T-cell (primary cell): Measurements from ENCODE around the gene TP53AIP1. TPM values are rescaled to one million over a fixed set of nuclear protein-coding genes. Genes with fewer than 3 reads are reported as not detected.

Source experiments
- ATAC-seq, 4 experiments: fragments of 200-7000 bp in 3 of 4; fragments of 150-1000 bp in 1 of 4; cut with Tn5 transposase; replicated peaks in 1 of 4; 1 replicate in 3 of 4; 2 replicates in 1 of 4; pipeline ENCODE4 v1.10.0; 2021; ENCODE audit warnings: moderate library complexity in 3 of 4, mild to moderate bottlenecking in 2 of 4, moderate number of reproducible peaks in 1 of 4
- CTCF ChIA-PET, 2 donors: fragments of 300-600 bp; sonication (Branson Sonifier 250); formaldehyde crosslinking; loops; one replicate each; lab custom pipeline; 2022; ENCODE audit warnings: antibody characterized with exemption in 2 of 2; lab: Charles Lee
- POLR2A ChIA-PET, 2 donors: fragments of 300-600 bp; sonication (Branson Sonifier 250); formaldehyde crosslinking; loops; one replicate each; lab custom pipeline; 2022; ENCODE audit warnings: antibody characterized with exemption in 2 of 2; lab: Charles Lee
- DNase-seq, 35 experiments: peaks; one replicate each; pipeline versions ENCODE4 v3.0.0 to v3.0.0-alpha.2; 2013 to 2023
- H3K27ac ChIP-seq: one replicate; pipeline ENCODE4 v1.5.1; 2013; ENCODE audit warnings: low read length
- H3K27me3 ChIP-seq, 2 experiments: replicated peaks in 1 of 2; 1 replicate in 1 of 2; 2 replicates in 1 of 2; pipeline versions ENCODE4 v1.6.1 to v1.7.0; 2013; ENCODE audit warnings: low read length in 1 of 2, mixed read lengths in 1 of 2; ENCODE audit not compliant: control insufficient read depth in 2 of 2, insufficient read depth in 2 of 2; ENCODE audit errors: extremely low read depth in 1 of 2
- H3K36me3 ChIP-seq, 2 donors: 1 replicate in 1 of 2; 2 replicates in 1 of 2; pipeline versions ENCODE4 v1.6.1 to v1.7.0; 2013; ENCODE audit warnings: low read length in 1 of 2; ENCODE audit not compliant: control insufficient read depth in 2 of 2, insufficient read depth in 1 of 2; ENCODE audit errors: extremely low read depth in 1 of 2
- H3K4me1 ChIP-seq, 2 experiments: 1 replicate in 1 of 2; 2 replicates in 1 of 2; pipeline versions ENCODE4 v1.6.1 to v1.7.0; 2013; ENCODE audit warnings: low read length in 2 of 2, mixed read lengths in 1 of 2; ENCODE audit not compliant: insufficient read depth in 2 of 2, control insufficient read depth in 1 of 2; ENCODE audit errors: extremely low read depth in 1 of 2
- H3K4me3 ChIP-seq, 2 donors: 1 replicate in 1 of 2; 2 replicates in 1 of 2; pipeline versions ENCODE4 v1.5.1 to v1.7.0; 2013; ENCODE audit warnings: mild to moderate bottlenecking in 2 of 2, low read length in 1 of 2, moderate library complexity in 1 of 2; ENCODE audit not compliant: control insufficient read depth in 1 of 2; ENCODE audit errors: extremely low read depth in 1 of 2
- H3K9me3 ChIP-seq: 2 replicates; pipeline ENCODE4 v1.7.0; 2013
- H3K27ac Mint-ChIP-seq, 2 donors: one replicate each; pipeline ENCODE4 v1.8.0; 2020 to 2021; ENCODE audit warnings: mild to moderate bottlenecking in 2 of 2, mixed read lengths in 2 of 2
- H3K27me3 Mint-ChIP-seq, 2 donors: one replicate each; pipeline ENCODE4 v1.8.0; 2021 to 2022; ENCODE audit warnings: mixed read lengths in 2 of 2
- H3K36me3 Mint-ChIP-seq: one replicate; pipeline ENCODE4 v1.8.0; 2021; ENCODE audit warnings: mixed read lengths
- H3K4me1 Mint-ChIP-seq, 3 donors: one replicate each; pipeline ENCODE4 v1.8.0; 2020 to 2022; ENCODE audit warnings: mixed read lengths in 3 of 3, mild to moderate bottlenecking in 1 of 3
- H3K4me3 Mint-ChIP-seq, 3 donors: one replicate each; pipeline ENCODE4 v1.8.0; 2020 to 2022; ENCODE audit warnings: mild to moderate bottlenecking in 3 of 3, mixed read lengths in 3 of 3, moderate library complexity in 3 of 3
- H3K9me3 Mint-ChIP-seq, 3 donors: one replicate each; pipeline ENCODE4 v1.8.0; 2020 to 2022; ENCODE audit warnings: mixed read lengths in 3 of 3
- WGBS: methylation state at CpG from one replicate; pipeline ENCODE4 v1.1.5; 2013; ENCODE audit warnings: missing lambda C conversion rate; ENCODE audit not compliant: insufficient coverage; 5-methylcytosine and 5-hydroxymethylcytosine counted together
- total RNA-seq, 35 experiments: library from RNA in 6 of 35; stranded (reverse) in 6 of 35; fragments of 120-200 nt in 1 of 35; gene quantifications; one replicate each; pipeline versions ENCODE4 v1.2.1 to v1.2.4 and lab custom pipeline; 2013 to 2026

Gene TP53AIP1
- total RNA-seq, result not detected
- total RNA-seq (2013), result not detected
- total RNA-seq (lab: John Stamatoyannopoulos, UW), result 0 to 0.10 (median 0) reads per million in 29 experiments

- CTCF ChIA-PET, result interaction anchor here in 1 of 2 donors (1.1 kb wide), 1 partner anchor 786 kb away, joined by 3 read pairs; no protein-coding TSS in a partner anchor
- Histone ChIP-seq H3K4me3 (no peak within 1 kb of the TSS), H3K4me1 (no peaks in the 10 kb centered on the region), H3K9me3 (no peaks in the 10 kb centered on the region), H3K27ac (no peak within 1 kb of the TSS), H3K36me3 (no peaks in the 10 kb centered on the region), H3K27me3 (peaks cover 0 to 25% of the 10 kb centered on the region in 2 experiments)
- no peak for DNase-seq
- Mint-ChIP-seq H3K27me3 (peaks cover 3 to 26% of the 10 kb centered on the region in 2 donors), H3K27ac (no peak within 1 kb of the TSS), H3K9me3 (no peaks in the 10 kb centered on the region), H3K4me3 (no peak within 1 kb of the TSS), H3K36me3 (no peaks in the 10 kb centered on the region), H3K4me1 (no peaks in the 10 kb centered on the region)
- POLR2A ChIA-PET, result no interaction called here
- 86% methylated on average over 16 of the region's 21 CpGs for WGBS
- ATAC-seq, result no peak
Observed at GRCh38 chr11:128942817-128943427, at the start of gene TP53AIP1. TP53AIP1 (minus strand) TSS chr11:128942871; CDS start chr11:128937818, 5,053 bp downstream.

GRCh38 chr11:128988242-128988970 lies 45.7 kb upstream of the TP53AIP1 start:
- no peak for ATAC-seq
- Mint-ChIP-seq H3K4me3 (no peak overlapping the region), H3K27me3 (no peaks in the 10 kb centered on the region), H3K36me3 (no peaks in the 10 kb centered on the region), H3K9me3 (peaks cover 0 to 6% (median 2%) of the 10 kb centered on the region in 3 donors), H3K4me1 (peaks cover 0 to 5% (median 0%) of the 10 kb centered on the region in 3 donors), H3K27ac (no peak overlapping the region)
- CTCF ChIA-PET, result no interaction called here
- H3K4me3 ChIP-seq, result no peak overlapping the region
- POLR2A ChIA-PET, result no interaction called here
- no peak for DNase-seq
- no peaks in the 10 kb centered on the region for H3K4me1 ChIP-seq
- no peak overlapping the region for H3K27ac ChIP-seq
- H3K36me3 ChIP-seq, result peaks cover 0 to 3% of the 10 kb centered on the region in 2 donors
- no peaks in the 10 kb centered on the region for H3K27me3 ChIP-seq
- peaks cover 4% of the 10 kb centered on the region for H3K9me3 ChIP-seq

DNA sequence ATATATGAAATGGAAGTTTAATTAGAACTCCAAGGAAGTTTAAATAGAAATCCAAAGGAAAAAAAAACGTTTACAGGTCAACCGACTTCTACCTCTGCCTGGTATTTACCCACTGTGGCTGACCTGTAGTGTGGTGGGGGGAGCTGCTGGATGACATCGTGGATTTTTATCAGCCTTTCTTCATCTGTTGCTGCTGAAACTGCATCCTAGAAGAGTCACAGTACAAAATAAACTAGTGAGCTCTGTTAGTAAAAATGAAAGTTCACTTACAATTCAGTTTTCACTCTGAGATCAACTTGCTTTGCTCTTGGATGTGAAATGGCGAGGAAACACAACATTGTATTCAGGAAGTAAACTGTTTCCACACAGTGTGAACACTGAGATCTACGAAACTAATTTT lies 43.2 kb upstream of the TP53AIP1 start:
- DNase-seq (no peak), ATAC-seq (no peak)
- Histone ChIP-seq H3K4me3 (no peak overlapping the region), H3K27me3 (no peaks in the 10 kb centered on the region), H3K9me3 (peaks cover 4% of the 10 kb centered on the region), H3K36me3 (peaks cover 0 to 3% of the 10 kb centered on the region in 2 donors), H3K4me1 (no peaks in the 10 kb centered on the region), H3K27ac (no peak overlapping the region)
- WGBS, result 33% methylated on average over 2 of the region's 5 CpGs
- CTCF ChIA-PET, result interaction anchor here in 1 of 2 donors (0.6 kb wide), 1 partner anchor 1140 kb away, joined by 13 read pairs; no protein-coding TSS in a partner anchor
- Mint-ChIP-seq H3K9me3 (peaks cover 0 to 6% (median 2%) of the 10 kb centered on the region in 3 donors), H3K27me3 (no peaks in the 10 kb centered on the region), H3K36me3 (no peaks in the 10 kb centered on the region), H3K27ac (no peak overlapping the region), H3K4me1 (peaks cover 0 to 4% (median 0%) of the 10 kb centered on the region in 3 donors), H3K4me3 (no peak overlapping the region)
- POLR2A ChIA-PET, result no interaction called here

GRCh38 chr11:128983023-128983422 lies 40.4 kb upstream of the TP53AIP1 start:
- Histone ChIP-seq H3K4me3 (no peak overlapping the region), H3K27ac (no peak overlapping the region), H3K9me3 (no peaks in the 10 kb centered on the region), H3K27me3 (no peaks in the 10 kb centered on the region), H3K4me1 (no peaks in the 10 kb centered on the region), H3K36me3 (peaks cover 0 to 3% of the 10 kb centered on the region in 2 donors)
- WGBS, result 98% methylated on average over 7 of the region's 8 CpGs
- no peaks in the 10 kb centered on the region for H3K9me3 Mint-ChIP-seq
- peaks cover 3% of the 10 kb centered on the region for H3K36me3 Mint-ChIP-seq
- no peaks in the 10 kb centered on the region for H3K27me3 Mint-ChIP-seq
- CTCF ChIA-PET, result no interaction called here
- DNase-seq (no peak), ATAC-seq (no peak)
- H3K4me1 Mint-ChIP-seq, result peaks cover 0 to 4% (median 0%) of the 10 kb centered on the region in 3 donors
- no peak overlapping the region for H3K27ac Mint-ChIP-seq
- H3K4me3 Mint-ChIP-seq, result no peak overlapping the region
- POLR2A ChIA-PET, result no interaction called here

DNA sequence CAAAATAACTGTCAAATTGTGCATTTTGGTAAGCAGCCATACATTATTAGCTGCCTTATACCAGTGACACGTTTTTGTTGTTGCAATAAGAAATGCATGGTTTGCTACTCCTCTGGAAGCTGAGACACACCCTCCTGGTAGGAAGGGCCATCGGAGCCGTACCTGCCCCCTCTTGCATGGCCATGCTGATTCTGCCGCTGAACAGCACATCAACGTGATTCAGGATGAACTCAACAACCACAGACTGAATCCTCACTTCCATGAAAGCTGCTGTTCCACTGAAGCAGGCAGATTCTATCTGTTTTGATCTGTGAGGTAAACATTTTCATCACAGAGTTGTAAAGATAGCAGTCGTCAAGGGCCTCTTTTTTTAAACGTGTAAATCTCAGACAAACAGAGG lies 38.6 kb upstream of the TP53AIP1 start:
- no peak for DNase-seq
- Mint-ChIP-seq H3K27me3 (no peaks in the 10 kb centered on the region), H3K36me3 (peaks cover 10% of the 10 kb centered on the region), H3K4me3 (no peak overlapping the region), H3K4me1 (peaks cover 0 to 4% (median 0%) of the 10 kb centered on the region in 3 donors), H3K27ac (no peak overlapping the region), H3K9me3 (no peaks in the 10 kb centered on the region)
- H3K36me3 ChIP-seq, result peaks cover 0 to 2% of the 10 kb centered on the region in 2 donors
- ChIA-PET POLR2A (no interaction called here), CTCF (no interaction called here)
- WGBS, result 77% methylated on average over 5 of the region's 7 CpGs
- no peak overlapping the region for H3K4me3 ChIP-seq
- H3K27me3 ChIP-seq, result no peaks in the 10 kb centered on the region
- H3K4me1 ChIP-seq, result no peaks in the 10 kb centered on the region
- H3K27ac ChIP-seq, result no peak overlapping the region
- no peak for ATAC-seq
- H3K9me3 ChIP-seq, result no peaks in the 10 kb centered on the region

GRCh38 chr11:128970598-128971190 lies 28.0 kb upstream of the TP53AIP1 start:
- H3K4me3 Mint-ChIP-seq, result no peak overlapping the region
- no peaks in the 10 kb centered on the region for H3K9me3 Mint-ChIP-seq
- ChIA-PET CTCF (no interaction called here), POLR2A (no interaction called here)
- ATAC-seq (no peak), DNase-seq (no peak)
- WGBS, result 78% methylated on average over 10 of the region's 13 CpGs
- H3K36me3 ChIP-seq, result peaks cover 0 to 17% of the 10 kb centered on the region in 2 donors
- H3K27ac Mint-ChIP-seq, result peak overlapping the region in 1 of 2 donors; percentile 3
- H3K27ac ChIP-seq, result no peak overlapping the region
- peaks cover 6 to 9% (median 7%) of the 10 kb centered on the region in 3 donors for H3K4me1 Mint-ChIP-seq
- no peak overlapping the region for H3K4me3 ChIP-seq
- H3K36me3 Mint-ChIP-seq, result peaks cover 28% of the 10 kb centered on the region
- H3K4me1 ChIP-seq, result peaks cover 0 to 7% of the 10 kb centered on the region in 2 experiments
- H3K9me3 ChIP-seq, result no peaks in the 10 kb centered on the region
- H3K27me3 Mint-ChIP-seq, result no peaks in the 10 kb centered on the region
- H3K27me3 ChIP-seq, result peaks cover 0 to 7% of the 10 kb centered on the region in 2 experiments
